ENCODE measurements around the gene ZNF518A. TPM values are rescaled to one million over a fixed set of nuclear protein-coding genes. Genes with fewer than 3 reads are reported as not detected.

Gene ZNF518A
- total and polyA plus RNA-seq, 10 of the 15 experiments (the other 5 are each of a cell fraction or from before 2014, with no cell fraction given): 3.7 to 24.4 (median 15.4) TPM

DNA sequence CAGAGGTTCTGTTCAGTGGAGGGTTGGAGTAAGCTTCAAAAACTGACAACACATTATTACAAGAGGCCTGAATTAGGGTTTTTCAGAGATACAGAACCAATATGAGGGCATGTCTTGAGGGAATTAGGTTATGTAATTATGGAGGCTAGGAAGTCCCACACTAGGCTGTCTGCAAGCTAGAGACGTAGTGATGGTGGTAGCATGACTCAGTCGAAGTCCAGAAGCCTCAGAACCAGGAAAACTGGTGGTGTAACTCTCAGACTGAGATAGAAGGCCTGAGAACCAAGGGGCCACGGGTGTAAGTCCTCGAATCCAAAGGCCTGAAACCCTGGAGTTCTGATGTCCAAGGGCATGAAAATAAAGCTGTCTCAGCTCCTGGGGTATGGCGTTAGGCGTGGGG is 35.6 kb downstream of the ZNF518A start:
- WGBS (ENCODE audit: insufficient coverage, insufficient replicate concordance, low lambda C conversion rate, missing lambda C conversion rate): 89% methylated on average over 6 of the region's 6 CpGs
- ChIA-PET RAD21 (ENCODE audit: unreplicated experiment) (no interaction called here), POLR2A (no interaction called here), CTCF (interaction anchor here (1.0 kb wide), 1 partner anchor 149 kb away, joined by 3 read pairs; no protein-coding TSS in a partner anchor), SMC1A (ENCODE audit: uncharacterized antibody, unreplicated experiment) (no interaction called here)
- no TSS peak for BruUV-seq (replicated peaks)
- Histone ChIP-seq H3K27me3 (replicated peaks in 1 of 2; ENCODE audit: control insufficient read depth in 2 of 2, insufficient read depth in 2 of 2, low read length in 1 of 2) (no peaks in the 10 kb centered on the region), H3K4me2 (ENCODE audit: control insufficient read depth, insufficient read depth) (no peak overlapping the region), H3K4me1 (ENCODE audit: control insufficient read depth, insufficient read depth, low read length) (no peaks in the 10 kb centered on the region), H4K20me1 (ENCODE audit: control insufficient read depth, insufficient read depth) (no peaks in the 10 kb centered on the region), H3K9ac (ENCODE audit: control insufficient read depth, insufficient read depth, low read length) (no peak overlapping the region), H3K79me2 (ENCODE audit: control insufficient read depth, insufficient read depth, low read length) (no peaks in the 10 kb centered on the region), H3K4me3 (no peak overlapping the region), H3K36me3 (ENCODE audit: control insufficient read depth in 2 of 2, insufficient read depth in 2 of 2, low read length in 1 of 2) (no peaks in the 10 kb centered on the region), H3K27ac (ENCODE audit: control insufficient read depth, insufficient read depth) (no peak overlapping the region), H2AFZ (ENCODE audit: control insufficient read depth, low read depth, low read length) (no peak overlapping the region), H3K9me3 (replicated peaks; ENCODE audit: control insufficient read depth, insufficient read depth, low read length) (no peaks in the 10 kb centered on the region; the same call in 2 of the 3 replicates)
- intact Hi-C loops (cut with micrococcal nuclease; ENCODE audit: unreplicated experiment): no loop called here
- TF ChIP-seq SPI1 (IDR thresholded peaks at IDR 0.05; ENCODE audit: borderline replicate concordance, insufficient read depth, low read depth, low read length): no peak
- TF ChIP-seq, protein P1, sequence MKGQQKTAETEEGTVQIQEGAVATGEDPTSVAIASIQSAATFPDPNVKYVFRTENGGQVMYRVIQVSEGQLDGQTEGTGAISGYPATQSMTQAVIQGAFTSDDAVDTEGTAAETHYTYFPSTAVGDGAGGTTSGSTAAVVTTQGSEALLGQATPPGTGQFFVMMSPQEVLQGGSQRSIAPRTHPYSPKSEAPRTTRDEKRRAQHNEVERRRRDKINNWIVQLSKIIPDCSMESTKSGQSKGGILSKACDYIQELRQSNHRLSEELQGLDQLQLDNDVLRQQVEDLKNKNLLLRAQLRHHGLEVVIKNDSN (IDR thresholded peaks at IDR 0.05; ENCODE audit: borderline replicate concordance, extremely low read length, insufficient read depth, low read depth, low read length): no peak
- TF ChIP-seq MEF2B (IDR thresholded peaks at IDR 0.05; ENCODE audit: partially characterized antibody, poor library complexity, severe bottlenecking): no peak
- no peak for TF ChIP-seq ZNF384 (IDR thresholded peaks at IDR 0.05; ENCODE audit: borderline replicate concordance, low read depth, low read length)
- TF ChIP-seq SMAD1 (IDR thresholded peaks at IDR 0.05; ENCODE audit: low read depth, partially characterized antibody): no peak
- no peak for TF ChIP-seq ZBED1 (IDR thresholded peaks at IDR 0.05; ENCODE audit: borderline replicate concordance)
- no peak for TF ChIP-seq TCF12 (IDR thresholded peaks at IDR 0.05; ENCODE audit: low read depth, low read length)
- no peak for TF ChIP-seq MTA3 (IDR thresholded peaks at IDR 0.05; ENCODE audit: borderline replicate concordance, low read length)
- no peak for TF ChIP-seq BCL3 (IDR thresholded peaks at IDR 0.05; ENCODE audit: borderline replicate concordance, insufficient read depth, low read depth, low read length, poor library complexity, severe bottlenecking)
- TF ChIP-seq RELA (IDR thresholded peaks at IDR 0.05; ENCODE audit: borderline replicate concordance, partially characterized antibody): no peak
- no peak for TF ChIP-seq CBFB (IDR thresholded peaks at IDR 0.05; ENCODE audit: low read depth)
- TF ChIP-seq MXI1 (IDR thresholded peaks at IDR 0.05; ENCODE audit: low read depth, low read length): no peak
- no peak for TF ChIP-seq TARDBP (IDR thresholded peaks at IDR 0.05; ENCODE audit: borderline replicate concordance)
- TF ChIP-seq IRF3 (IDR thresholded peaks at IDR 0.05): no peak
- in situ Hi-C loops (cut with MboI): no loop called here
- ATAC-seq (no peak), FAIRE-seq (no peak), DNase-seq (ENCODE audit: low read depth, low spot score) (no peak)

Measured in GM12878 (cell line).